RPMI7951 (cell line): Measurements from ENCODE around the gene EXOC6B. TPM values are rescaled to one million over a fixed set of nuclear protein-coding genes. Genes with fewer than 3 reads are reported as not detected.

Experiments
- DNase-seq: peaks from one replicate; pipeline ENCODE4 v3.0.0-alpha.2; 2012; ENCODE audit warnings: low read depth
- total RNA-seq: library from RNA; depleted of rRNA; stranded (reverse); fragments of >200 nt; shearing (Covaris generic); gene quantifications from 2 replicates; pipeline ENCODE4 v1.2.3, GENCODE V29; 2014; rRNA removed

Gene EXOC6B
- total RNA-seq, 1 experiment from 2014 or later: 9.9 TPM

DNA sequence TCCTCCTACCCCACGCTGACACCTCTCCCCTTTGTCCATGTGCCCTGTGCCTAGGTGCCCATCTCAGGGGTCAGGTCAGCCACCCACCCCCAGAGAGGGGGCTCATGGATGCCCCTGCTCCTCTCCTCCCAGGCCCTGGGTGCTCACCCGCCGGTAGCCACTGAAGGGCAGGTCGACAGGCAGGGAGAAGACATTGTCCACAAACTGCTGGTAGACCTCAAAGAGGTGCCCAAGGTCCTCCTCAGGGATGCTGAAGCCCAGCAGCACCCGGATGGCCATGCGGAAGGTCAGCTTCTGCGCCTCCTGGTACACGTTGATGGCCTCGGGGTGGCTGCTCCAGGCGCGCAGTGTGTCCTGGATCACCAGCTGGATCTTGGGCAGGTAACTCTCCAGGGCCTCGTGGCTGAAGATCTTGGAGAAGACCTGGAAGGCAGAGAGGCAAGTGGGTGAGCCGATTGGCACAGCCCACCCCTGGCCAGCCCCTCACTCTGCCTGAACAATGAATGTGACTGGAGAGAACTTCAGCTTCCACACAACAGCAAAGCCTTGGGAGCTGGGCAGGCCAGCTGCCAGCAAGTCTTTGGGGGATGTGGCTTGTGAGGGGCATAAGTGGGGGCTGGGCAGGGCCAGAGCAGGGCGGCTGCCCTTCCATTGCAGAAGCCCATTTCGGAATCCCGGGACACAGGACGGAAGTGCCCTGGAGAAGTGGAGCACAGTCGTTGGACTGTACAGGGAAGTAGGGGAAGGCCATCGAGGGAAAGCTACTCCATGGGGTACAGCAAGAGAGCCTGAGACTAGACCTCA is 690.6 kb downstream of the EXOC6B start:
- DNase-seq: no peak

DNA sequence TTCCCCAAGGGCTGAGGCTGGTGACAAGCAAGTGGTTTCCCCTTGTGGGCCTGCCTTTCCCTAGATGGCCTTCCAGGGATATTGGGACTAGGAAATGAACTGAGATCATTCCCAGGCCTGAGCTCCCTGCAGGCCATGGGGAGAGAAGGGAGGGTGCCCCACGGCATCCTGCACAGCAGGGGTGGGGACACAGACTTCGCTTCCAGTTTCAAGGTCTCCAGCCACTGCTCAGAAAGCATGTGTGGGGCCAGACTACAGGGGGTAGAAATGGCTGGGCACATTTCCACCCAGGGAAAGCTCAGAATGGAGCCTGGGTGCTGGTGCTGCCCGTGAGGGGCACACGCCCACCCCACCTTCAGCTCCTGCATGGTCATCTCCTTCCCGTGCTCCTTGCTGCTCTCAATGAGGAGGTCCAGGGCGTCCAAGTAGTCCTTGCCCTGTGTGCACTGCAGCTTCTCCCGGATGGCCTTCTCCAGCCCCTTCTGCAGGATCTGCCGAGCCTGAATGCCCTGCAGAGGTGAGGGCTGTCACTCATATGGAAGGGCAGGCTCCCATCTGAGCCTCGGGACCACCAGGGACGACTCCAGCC is 691.3 kb downstream of the EXOC6B start:
- no peak for DNase-seq

DNA sequence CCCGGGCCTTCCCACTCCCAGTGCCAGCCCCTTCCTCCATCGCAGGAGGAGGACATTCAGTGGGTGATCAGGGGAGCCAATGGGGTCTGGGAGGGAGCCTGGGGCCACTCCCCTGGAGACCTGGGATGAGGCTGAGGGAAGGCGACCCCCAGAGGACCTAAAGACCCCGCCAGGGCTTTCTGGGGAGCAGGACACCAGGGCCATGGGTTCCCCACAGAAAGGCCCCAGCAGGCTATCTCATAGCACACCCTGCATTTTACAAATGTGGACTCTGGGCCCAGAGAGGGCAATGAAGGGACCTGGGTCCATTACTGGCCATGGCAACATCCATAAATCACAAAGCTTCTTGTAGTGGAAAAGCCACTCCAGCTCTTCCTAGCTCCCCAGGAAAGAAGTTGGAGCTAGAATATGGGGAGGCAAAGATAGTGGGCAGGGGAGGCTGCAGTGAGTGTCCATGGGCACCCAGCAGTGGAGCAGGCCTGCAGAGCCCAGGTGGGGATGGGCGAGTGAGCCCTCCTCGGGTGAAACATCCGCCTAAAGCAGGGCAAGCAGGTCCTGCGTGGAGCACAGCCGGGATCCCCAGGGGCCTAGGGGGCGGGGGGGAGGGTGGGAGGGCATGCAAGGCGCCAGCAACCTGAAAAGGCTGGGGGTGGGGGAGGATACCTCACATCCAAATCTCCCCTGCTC is 692.0 kb downstream of the EXOC6B start:
- DNase-seq: no peak

DNA sequence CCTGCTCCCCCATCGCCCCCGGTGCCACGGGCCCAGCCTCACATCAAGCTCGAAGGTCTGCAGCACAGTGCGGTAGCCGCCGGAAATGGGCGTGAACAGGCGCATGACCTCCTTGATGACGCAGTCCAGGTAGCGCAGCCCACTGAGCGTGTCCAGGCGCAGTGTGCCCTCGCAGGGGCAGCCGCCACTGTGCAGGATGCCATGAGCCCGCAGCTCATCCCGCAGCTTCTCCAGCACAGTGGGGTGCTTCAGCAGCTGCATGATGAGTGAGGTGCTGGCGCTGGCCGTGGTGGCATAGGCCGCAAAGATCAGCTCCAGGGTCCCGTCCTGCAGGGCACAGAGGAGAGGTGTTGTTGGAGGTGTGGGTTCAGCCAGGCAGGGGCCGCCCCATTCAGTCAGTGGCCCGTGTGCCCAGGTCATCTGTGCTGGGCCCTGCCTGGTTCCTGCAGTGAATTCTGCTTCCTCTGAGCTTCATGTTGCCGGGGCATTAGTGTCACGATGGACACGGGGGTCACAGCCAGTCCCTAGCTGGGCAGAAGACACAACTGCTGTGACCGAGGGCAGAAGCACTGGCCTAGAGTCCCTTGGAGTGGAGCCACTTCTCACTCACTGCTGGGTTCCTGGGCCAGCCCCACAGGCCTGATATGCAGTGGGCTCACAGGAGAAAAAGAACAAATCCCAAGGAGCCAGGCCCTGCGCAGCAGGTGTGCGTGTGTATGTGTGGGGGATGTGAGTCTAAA is 692.7 kb downstream of the EXOC6B start:
- no peak for DNase-seq

DNA sequence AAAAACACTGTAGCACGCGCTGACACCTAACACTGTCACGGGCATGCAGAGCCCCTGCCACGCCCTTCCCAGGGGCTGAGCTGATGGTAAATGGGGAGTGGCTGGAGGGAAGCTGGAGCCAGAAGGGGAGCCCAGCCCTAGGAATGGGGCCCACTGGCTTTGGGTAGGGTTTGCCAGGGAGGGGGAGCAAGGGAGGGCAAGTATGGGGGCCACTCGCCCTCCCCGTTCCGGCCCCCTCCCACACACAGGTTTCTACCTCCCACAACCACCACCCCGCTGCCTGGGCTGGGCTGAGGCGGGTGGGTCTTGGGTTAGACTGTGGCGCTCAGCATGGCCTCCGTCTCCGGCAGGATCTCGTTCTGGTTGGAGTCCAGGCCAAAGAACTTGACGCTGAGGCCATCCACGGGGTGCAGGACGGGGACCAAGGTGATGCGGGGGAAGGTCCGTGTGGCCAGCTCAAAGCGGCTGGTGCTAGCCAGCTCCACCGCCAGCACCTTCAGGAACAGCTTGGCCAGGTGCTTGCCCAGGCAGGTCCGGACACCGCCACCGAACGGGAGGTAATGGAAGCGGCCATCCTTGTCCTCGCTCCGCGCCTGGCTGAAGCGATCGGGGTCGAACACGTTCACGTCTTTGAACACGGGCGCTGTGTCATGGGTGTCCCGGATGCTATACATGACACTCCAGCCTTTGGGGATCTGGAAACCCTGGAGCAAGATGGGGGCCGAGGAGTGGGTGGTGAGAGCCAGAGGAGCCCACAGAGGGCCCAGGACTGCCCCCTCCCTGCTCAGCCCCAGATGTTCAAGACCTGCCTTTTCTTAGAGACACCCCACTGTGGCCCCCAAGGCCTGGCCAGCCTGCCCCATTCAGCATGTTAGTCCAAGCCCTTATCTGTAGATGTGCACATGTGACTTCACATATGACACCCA is 693.7 kb downstream of the EXOC6B start:
- no peak for DNase-seq

DNA sequence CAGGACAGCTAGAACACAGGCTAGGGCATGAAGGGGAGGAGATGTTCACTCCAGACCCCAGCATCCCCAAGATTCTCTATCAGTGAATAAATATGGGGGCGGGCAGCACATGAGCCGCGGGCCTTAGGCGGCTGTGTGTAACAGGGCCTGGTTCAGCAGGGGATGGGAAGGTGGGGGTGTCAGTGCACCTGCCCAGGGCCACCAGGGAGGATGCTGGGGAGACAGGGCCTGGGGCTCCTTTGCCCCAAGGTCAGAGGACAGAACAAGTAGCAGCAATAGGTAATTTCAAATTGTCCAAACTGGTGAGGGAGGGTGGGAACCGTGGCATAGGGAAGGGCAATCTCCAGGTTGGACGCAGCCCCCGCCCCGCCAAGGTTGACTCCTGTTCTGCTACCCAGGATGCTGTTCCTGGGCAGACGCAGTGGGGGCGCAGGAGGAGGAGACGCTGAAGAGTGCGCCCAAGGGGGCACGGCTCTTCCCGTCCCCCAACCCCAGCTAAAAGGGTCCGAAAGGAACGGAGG is 694.4 kb downstream of the EXOC6B start:
- DNase-seq: no peak

DNA sequence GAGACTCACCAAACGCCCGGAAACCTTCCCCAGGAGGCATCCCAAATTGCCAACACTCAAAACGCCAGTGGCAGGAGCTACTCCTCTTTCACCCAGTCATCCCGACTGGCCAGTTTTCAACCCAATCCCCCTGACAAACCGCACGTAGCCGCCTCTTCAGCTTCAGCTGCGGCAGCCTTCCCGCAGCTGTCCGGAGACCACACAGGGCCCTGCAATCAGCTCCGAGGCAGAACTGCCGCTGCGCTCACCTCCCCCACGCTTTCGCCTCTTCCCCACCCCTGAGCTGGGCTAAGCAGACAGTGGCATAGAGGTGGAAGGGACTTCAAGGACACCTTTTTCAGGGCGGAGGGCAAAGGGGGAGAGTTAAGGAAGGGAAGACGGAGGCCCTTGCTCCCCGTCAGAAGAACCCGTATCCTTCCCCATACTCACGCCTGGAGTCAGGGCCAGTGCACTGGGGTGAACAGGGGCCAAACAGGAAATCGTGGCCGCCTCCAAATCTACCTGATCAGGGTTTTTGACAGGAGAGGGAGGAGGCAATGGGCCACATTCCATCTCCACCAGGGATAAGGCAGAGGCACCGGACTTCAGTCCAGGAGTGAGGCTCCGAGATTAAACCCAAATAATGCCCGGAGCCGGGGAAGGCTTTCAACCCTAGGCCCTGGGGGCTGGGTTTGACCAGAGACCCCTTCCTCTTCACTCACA is 695.0 kb downstream of the EXOC6B start:
- DNase-seq: no peak

DNA sequence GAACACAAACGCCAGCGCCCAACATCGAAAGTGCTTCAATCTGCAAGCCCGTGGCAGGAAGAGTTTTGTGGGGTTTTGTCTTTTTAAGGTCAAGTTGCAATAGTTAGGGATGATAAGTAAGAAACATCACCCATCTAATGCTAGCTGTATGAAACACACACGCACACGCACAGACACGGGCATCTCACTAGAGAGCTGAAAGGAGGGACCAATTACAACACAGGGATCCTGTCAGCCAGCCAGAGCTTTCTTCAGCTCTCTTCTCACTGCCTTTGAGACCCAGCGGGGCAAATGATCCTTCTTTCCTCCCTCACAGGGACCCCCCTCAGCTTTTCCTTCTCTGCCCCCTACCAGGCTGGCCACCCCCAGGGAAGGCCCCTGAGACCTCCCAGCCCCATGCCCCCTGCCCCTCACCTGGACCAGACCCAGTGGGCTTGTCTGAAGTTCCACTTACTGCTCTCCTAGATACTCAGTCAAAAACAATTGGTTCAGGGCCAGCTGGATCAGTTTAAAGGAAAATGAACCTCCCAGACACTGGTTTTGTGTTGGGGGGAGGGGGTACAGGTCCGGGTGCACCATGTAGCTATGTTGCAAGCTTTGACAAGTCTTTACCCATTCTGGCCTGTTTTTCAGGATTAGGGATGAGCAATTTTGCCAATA is 696.0 kb downstream of the EXOC6B start:
- DNase-seq: no peak

DNA sequence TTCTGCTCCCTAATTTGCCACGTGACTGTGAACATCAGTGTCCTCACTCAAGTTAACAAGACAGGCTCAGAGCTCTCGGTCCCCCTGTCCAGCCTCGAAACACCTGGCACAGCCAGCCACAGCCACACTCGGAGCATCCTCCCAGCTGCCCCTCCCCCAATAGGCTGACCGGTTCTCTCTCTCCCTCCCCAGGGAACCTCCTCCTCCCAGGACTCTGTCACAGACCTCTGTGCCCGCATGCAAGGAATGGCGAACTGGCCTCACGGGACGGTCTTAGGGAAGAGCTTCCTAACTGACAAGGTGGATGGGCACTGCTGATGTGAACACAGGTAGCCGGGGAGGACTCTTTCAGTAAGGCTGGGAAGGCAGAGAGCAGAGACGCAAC is 697.0 kb downstream of the EXOC6B start:
- DNase-seq: no peak

DNA sequence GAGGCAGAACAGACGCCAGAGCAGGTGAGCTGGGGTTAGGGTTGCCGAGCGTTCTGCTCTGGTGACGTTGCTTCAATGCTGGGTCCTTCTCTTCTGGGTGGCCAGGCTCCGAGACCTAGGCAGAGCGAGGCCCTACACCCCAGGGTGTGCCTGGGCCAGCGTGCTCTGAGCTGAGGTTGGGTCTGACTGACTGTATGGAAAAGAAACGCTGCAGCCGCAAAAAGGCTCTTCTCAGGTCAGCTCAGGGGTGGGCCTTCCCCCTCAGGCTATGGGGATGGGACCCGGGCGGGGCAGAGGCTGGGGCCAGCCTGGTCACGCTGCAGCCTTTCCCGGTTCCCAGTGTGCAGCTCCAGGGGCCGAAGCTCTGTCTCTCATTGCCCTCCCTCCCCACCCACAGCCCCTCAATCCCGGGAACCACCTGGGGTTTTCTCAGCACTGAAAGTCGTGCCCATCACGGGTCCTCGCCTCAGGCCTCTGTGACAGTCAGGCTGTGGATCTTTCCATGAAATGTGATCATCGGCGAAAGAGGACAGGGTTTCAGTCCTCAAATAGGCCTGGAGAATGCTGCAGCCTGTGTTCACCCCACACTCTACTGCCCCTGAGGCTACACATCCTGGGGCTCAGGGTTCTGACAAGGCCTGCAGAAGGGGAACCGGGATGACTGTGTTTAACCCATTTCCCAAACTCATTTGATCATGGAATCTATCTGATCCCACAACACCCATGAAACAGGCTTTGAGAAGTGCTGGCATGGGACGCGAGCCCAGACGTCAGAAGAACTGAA is 697.6 kb downstream of the EXOC6B start:
- no peak for DNase-seq

DNA sequence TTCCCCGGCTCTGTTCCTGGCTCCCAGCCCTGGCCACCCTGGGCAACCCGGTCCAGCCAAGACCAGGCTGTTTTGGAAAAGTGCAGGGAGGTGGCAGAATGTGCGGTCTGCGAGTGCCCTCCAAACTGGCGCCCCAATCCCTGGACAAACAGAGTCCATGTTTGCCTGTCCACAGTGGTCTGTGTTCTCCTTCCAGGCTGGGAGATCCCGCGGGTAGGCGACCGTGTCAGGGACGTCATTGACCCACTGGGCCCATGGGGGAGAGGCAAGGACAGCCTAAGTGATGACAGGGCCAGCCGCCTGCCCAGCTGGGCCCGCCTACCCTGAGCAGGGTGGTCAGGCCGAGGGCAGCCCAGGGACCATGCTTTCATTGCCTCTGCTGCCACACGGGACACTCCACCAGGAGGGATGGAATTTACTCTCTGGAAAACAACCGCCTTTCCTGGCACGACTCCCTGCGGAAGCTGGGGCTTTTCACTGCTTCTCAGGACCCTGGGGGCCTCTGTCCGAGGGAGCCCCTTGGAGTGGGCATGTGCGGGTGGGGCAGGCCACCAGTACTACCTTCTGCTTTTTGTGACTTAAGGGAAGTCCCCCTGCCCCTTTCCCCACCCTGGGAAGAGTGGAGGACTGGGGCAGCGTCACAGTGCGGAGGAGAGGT is 698.3 kb downstream of the EXOC6B start:
- DNase-seq: no peak

DNA sequence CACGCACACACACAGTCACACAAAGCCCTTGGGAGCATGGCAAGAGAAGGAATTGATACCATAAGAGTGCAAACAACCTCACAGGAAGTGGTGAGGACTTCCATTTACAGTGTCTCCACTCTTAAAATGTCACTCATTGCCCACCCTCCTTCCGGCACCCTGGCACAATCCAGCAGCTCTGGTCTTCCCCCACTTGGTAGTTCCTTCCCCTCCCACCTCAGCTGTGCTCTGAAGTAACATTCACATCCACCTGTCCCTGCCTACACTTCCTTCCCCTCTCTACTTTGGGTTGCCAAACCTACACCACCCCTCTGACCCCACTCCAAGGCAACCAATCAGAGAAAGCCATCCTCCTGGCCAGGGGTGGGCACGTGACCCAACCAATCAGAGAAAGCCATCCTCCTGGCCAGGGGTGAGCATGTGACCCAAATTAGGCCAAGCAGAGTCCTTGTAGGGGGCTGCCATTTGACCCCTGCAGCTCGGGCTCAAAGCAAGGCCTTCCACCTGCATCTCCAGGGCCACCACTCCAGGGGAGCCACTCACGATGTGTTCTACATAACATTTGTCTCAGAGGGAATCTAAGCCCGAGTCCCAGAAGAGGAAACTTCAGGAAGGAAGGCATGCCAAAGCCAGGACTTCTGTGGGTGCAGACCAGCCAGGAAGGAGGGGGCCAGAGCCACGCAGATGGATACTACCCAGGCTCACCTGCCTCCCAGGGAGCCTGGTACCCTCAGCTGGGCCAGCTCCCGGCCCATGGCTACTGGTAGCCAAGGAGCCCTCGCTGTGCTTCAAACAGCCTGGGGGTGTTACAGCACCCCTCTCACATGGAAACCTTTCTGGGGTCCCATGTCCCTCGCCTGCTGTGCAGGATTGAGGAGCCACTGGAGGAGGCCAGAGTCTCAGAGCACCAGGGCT is 699.4 kb downstream of the EXOC6B start:
- no peak for DNase-seq

Other genes starting within 250 kb of the EXOC6B start
- gene SPR, start 61.4 kb upstream of the EXOC6B start, total RNA-seq: 26.6 and 30.7 TPM in 2 replicates
- not detected in 2 replicates for gene EMX1, start 91.5 kb upstream of the EXOC6B start, total RNA-seq
- gene SFXN5, start 245.7 kb upstream of the EXOC6B start, total RNA-seq: 8.7 and 18.3 TPM in 2 replicates